ENCODE measurements around the gene ECI1.

Gene ECI1

DNA sequence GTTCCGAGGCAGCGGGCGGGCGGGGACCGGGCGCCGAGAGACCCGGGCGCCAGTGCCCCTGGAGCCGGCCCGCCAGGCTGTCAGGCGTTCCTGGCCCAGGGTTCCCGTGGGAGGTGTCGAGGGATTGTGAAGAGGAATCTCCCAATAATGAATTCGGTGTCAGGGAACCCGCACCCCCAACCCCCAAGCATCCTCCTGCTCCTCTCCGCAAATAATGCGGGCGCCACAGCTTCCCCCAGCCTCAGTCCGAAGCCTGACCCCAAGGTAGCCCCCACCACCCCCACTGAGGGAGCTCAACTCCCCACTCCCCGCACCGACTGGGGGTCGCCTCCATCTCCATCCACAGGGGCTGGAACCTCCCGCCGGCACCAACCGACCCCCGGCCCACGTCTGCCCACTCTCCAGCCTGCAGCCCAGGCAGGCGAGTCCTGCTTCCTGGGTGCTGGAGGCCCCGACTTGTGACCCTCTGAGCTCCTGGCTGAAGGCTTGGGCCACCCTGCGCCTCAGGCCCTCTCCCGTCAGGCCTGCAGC lies 54.3 kb downstream of the ECI1 start:
- H3K4me1 ChIP-seq (ENCODE audit: control insufficient read depth in 1 of 2, insufficient read depth in 2 of 2, low read length in 2 of 2) = peaks cover 0 to 12% of the 10 kb centered on the region in 2 donors
- no peak overlapping the region for H3K9ac ChIP-seq (ENCODE audit: low read depth in 1 of 2, low read length in 2 of 2)
- H3K27ac ChIP-seq (ENCODE audit: low read depth, low read length) = no peak overlapping the region
- no peak overlapping the region for H3K4me3 ChIP-seq (ENCODE audit: low read depth in 1 of 2, low read length in 2 of 2)
- no peaks in the 10 kb centered on the region for H3K36me3 ChIP-seq (ENCODE audit: control insufficient read depth in 1 of 2, insufficient read depth in 2 of 2, low read length in 2 of 2)
- no peaks in the 10 kb centered on the region for H3K9me3 ChIP-seq (ENCODE audit: control insufficient read depth in 1 of 2, low read length in 2 of 2)
- H3K27me3 ChIP-seq (ENCODE audit: control insufficient read depth in 1 of 2, insufficient read depth in 2 of 2, low read length in 2 of 2) = peaks cover 41 to 43% of the 10 kb centered on the region in 2 donors

- no peak within 1 kb of the TSS for H3K9ac ChIP-seq (ENCODE audit: low read depth in 1 of 2, low read length in 2 of 2)
- H3K4me1 ChIP-seq (ENCODE audit: control insufficient read depth in 1 of 2, insufficient read depth in 2 of 2, low read length in 2 of 2) = peaks cover 0 to 12% of the 10 kb centered on the region in 2 donors
- H3K4me3 ChIP-seq (ENCODE audit: low read depth in 1 of 2, low read length in 2 of 2) = no peak within 1 kb of the TSS
- H3K9me3 ChIP-seq (ENCODE audit: control insufficient read depth in 1 of 2, low read length in 2 of 2) = no peaks in the 10 kb centered on the region
- peaks cover 41 to 43% of the 10 kb centered on the region in 2 donors for H3K27me3 ChIP-seq (ENCODE audit: control insufficient read depth in 1 of 2, insufficient read depth in 2 of 2, low read length in 2 of 2)
- no peak within 1 kb of the TSS for H3K27ac ChIP-seq (ENCODE audit: low read depth, low read length)
- no peaks in the 10 kb centered on the region for H3K36me3 ChIP-seq (ENCODE audit: control insufficient read depth in 1 of 2, insufficient read depth in 2 of 2, low read length in 2 of 2)
Measured at GRCh38 chr16:2196162-2196980, 55.0 kb downstream of the ECI1 start, which contains the start of gene CASKIN1. Gene CASKIN1 (minus strand): TSS chr16:2196605. CDS start chr16:2196432, 173 bp downstream.

DNA sequence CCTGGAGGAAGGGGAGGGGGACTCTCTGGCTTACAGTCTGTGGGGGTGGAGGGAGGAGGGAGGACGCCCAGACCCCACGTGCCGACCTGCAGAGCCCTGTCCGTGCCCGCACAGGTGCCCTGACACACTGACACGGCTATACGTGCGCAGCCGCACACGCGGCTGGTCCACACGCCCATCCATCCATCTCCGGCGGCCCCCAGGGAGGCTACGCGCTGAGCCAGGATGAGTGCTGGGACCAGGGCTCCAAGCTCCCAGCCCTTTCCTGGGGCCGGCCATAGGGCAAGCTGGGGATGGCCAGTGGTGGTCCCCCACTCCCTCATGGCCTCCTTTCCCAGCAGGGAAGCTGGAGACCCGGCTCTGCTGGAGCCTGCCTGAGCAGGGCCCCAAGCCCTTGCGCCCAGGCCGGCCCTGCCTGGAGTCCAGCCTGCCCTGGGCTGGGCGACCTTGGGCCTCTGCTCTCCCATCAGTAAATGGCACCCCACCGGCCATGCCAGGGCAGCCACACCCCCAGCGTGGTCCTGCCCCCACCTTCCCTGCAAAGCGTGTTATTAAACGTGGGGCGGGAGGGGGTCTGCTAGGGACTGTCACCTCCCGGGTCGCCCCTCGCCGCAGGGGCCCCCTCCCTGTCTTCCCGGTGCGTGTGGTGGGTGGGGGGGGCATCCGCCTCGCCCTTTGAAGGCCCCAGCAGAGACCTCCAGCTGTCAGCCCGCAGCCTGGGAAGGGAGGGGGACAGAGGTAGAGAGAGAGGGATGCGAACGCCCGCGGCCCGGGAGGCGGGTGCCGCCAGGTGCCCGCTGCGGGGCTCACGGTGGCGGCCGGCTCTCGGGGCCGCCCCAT lies 55.8 kb downstream of the ECI1 start:
- H3K9me3 ChIP-seq (ENCODE audit: control insufficient read depth in 1 of 2, low read length in 2 of 2) = no peaks in the 10 kb centered on the region
- no peak overlapping the region for H3K9ac ChIP-seq (ENCODE audit: low read depth in 1 of 2, low read length in 2 of 2)
- H3K36me3 ChIP-seq (ENCODE audit: control insufficient read depth in 1 of 2, insufficient read depth in 2 of 2, low read length in 2 of 2) = no peaks in the 10 kb centered on the region
- peaks cover 41 to 43% of the 10 kb centered on the region in 2 donors for H3K27me3 ChIP-seq (ENCODE audit: control insufficient read depth in 1 of 2, insufficient read depth in 2 of 2, low read length in 2 of 2)
- no peak overlapping the region for H3K27ac ChIP-seq (ENCODE audit: low read depth, low read length)
- peaks cover 0 to 12% of the 10 kb centered on the region in 2 donors for H3K4me1 ChIP-seq (ENCODE audit: control insufficient read depth in 1 of 2, insufficient read depth in 2 of 2, low read length in 2 of 2)
- no peak overlapping the region for H3K4me3 ChIP-seq (ENCODE audit: low read depth in 1 of 2, low read length in 2 of 2)

- no peak overlapping the region for H3K4me3 ChIP-seq (ENCODE audit: low read depth in 1 of 2, low read length in 2 of 2)
- no peaks in the 10 kb centered on the region for H3K36me3 ChIP-seq (ENCODE audit: control insufficient read depth in 1 of 2, insufficient read depth in 2 of 2, low read length in 2 of 2)
- H3K4me1 ChIP-seq (ENCODE audit: control insufficient read depth in 1 of 2, insufficient read depth in 2 of 2, low read length in 2 of 2) = peaks cover 0 to 12% of the 10 kb centered on the region in 2 donors
- H3K27me3 ChIP-seq (ENCODE audit: control insufficient read depth in 1 of 2, insufficient read depth in 2 of 2, low read length in 2 of 2) = peaks cover 38 to 41% of the 10 kb centered on the region in 2 donors
- no peak overlapping the region for H3K27ac ChIP-seq (ENCODE audit: low read depth, low read length)
- no peaks in the 10 kb centered on the region for H3K9me3 ChIP-seq (ENCODE audit: control insufficient read depth in 1 of 2, low read length in 2 of 2)
- no peak overlapping the region for H3K9ac ChIP-seq (ENCODE audit: low read depth in 1 of 2, low read length in 2 of 2)
Measured at GRCh38 chr16:2194852-2195321, 56.5 kb downstream of the ECI1 start.

GRCh38 chr16:2194166-2194834 lies 57.1 kb downstream of the ECI1 start:
- no peak overlapping the region for H3K9ac ChIP-seq (ENCODE audit: low read depth in 1 of 2, low read length in 2 of 2)
- H3K4me3 ChIP-seq (ENCODE audit: low read depth in 1 of 2, low read length in 2 of 2) = no peak overlapping the region
- no peak overlapping the region for H3K27ac ChIP-seq (ENCODE audit: low read depth, low read length)
- no peaks in the 10 kb centered on the region for H3K36me3 ChIP-seq (ENCODE audit: control insufficient read depth in 1 of 2, insufficient read depth in 2 of 2, low read length in 2 of 2)
- peaks cover 0 to 15% of the 10 kb centered on the region in 2 donors for H3K4me1 ChIP-seq (ENCODE audit: control insufficient read depth in 1 of 2, insufficient read depth in 2 of 2, low read length in 2 of 2)
- no peaks in the 10 kb centered on the region for H3K9me3 ChIP-seq (ENCODE audit: control insufficient read depth in 1 of 2, low read length in 2 of 2)
- peaks cover 35 to 41% of the 10 kb centered on the region in 2 donors for H3K27me3 ChIP-seq (ENCODE audit: control insufficient read depth in 1 of 2, insufficient read depth in 2 of 2, low read length in 2 of 2)

DNA sequence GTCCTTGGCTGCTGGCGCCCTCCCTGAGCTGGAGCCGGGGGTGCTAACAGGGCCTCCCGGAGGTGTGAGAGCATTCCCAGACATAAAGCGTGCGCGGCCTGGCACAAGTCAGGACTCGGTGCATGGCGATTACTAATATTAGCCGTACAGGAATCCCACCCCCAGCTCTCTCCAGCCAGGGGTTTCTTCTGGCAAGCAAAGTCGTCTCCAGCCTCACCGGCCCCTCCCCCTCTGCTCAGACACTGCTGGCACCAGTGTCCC lies 60.0 kb downstream of the ECI1 start:
- Histone ChIP-seq H3K27me3 (ENCODE audit: control insufficient read depth in 1 of 2, insufficient read depth in 2 of 2, low read length in 2 of 2) (peaks cover 17 to 23% of the 10 kb centered on the region in 2 donors), H3K9me3 (ENCODE audit: control insufficient read depth in 1 of 2, low read length in 2 of 2) (no peaks in the 10 kb centered on the region), H3K27ac (ENCODE audit: low read depth, low read length) (no peak overlapping the region), H3K4me3 (ENCODE audit: low read depth in 1 of 2, low read length in 2 of 2) (no peak overlapping the region), H3K9ac (ENCODE audit: low read depth in 1 of 2, low read length in 2 of 2) (no peak overlapping the region), H3K36me3 (ENCODE audit: control insufficient read depth in 1 of 2, insufficient read depth in 2 of 2, low read length in 2 of 2) (no peaks in the 10 kb centered on the region), H3K4me1 (ENCODE audit: control insufficient read depth in 1 of 2, insufficient read depth in 2 of 2, low read length in 2 of 2) (peaks cover 0 to 15% of the 10 kb centered on the region in 2 donors)

DNA sequence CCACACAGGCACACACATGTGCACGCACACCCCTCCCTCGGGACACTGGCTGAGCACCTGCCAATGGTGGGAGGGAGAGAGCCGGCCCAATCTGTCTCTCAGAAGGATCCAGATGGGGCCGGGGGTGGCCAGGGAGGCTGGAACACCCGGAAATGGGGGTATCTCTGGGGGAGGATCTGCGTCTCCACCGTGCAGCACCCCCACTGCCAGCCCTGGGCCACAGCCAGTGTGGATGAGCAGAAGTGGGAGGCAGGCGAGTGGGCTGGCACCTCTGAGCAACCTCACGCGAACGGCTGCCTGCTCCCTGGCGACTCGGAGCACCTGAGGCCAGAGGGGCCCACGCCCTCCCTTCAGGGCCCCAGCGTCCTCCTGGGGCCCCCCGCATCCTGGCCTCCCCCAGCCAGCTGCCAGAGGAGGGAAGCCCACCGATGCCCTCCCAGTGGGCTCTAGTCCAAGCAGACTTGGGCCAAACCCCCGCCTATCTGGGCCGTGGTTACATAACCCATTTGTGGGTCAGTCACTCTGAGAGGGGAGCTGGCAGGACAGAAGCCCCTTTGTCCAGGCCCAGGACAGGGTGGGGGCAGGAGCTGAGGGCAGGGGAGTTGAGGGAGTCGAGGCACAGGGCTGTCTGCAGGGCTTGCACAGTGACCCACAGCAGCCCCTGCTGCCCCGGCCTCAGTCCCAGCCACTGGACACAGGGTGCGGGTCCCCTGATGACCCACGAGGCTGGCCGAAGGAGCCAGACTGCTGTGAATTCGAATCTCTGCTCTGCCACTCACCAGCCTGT lies 60.5 kb downstream of the ECI1 start:
- H3K27me3 ChIP-seq (ENCODE audit: control insufficient read depth in 1 of 2, insufficient read depth in 2 of 2, low read length in 2 of 2) = peaks cover 17 to 21% of the 10 kb centered on the region in 2 donors
- H3K4me3 ChIP-seq (ENCODE audit: low read depth in 1 of 2, low read length in 2 of 2) = no peak overlapping the region
- H3K27ac ChIP-seq (ENCODE audit: low read depth, low read length) = no peak overlapping the region
- H3K9me3 ChIP-seq (ENCODE audit: control insufficient read depth in 1 of 2, low read length in 2 of 2) = no peaks in the 10 kb centered on the region
- no peaks in the 10 kb centered on the region for H3K36me3 ChIP-seq (ENCODE audit: control insufficient read depth in 1 of 2, insufficient read depth in 2 of 2, low read length in 2 of 2)
- peaks cover 0 to 15% of the 10 kb centered on the region in 2 donors for H3K4me1 ChIP-seq (ENCODE audit: control insufficient read depth in 1 of 2, insufficient read depth in 2 of 2, low read length in 2 of 2)
- H3K9ac ChIP-seq (ENCODE audit: low read depth in 1 of 2, low read length in 2 of 2) = no peak overlapping the region

DNA sequence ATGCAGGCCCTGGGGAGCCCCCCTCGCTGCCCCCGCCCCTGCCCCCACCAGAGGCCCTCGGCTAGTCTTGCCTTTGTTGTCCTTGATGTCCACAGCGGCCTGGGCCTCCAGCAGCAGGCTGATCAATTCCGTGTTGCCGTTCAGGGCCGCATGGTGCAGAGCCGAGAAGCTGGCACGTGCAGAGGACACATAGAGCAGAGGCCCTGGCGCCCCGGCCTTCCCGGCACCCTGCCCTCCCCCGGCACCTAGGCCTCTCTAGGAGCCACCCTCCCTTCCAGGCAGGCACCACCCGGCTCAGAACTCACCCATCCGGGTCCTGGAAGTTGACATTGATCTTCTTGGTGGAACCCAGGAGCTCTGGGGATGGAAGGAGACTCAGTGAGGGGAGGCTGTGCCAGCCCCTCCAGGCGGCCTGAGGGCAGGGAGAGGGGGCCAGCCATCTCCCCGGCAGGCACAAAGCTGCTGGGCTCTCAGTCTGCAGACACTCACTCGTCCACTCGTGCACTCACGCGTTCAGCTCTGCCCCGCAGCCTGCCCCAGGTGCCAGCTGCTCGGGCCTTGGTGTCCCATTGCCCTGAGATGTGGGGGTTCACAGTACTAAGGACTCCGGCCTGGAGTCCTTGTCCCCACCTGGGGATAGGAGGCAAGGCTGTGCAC lies 61.3 kb downstream of the ECI1 start:
- Histone ChIP-seq H3K27ac (ENCODE audit: low read depth, low read length) (no peak overlapping the region), H3K9ac (ENCODE audit: low read depth in 1 of 2, low read length in 2 of 2) (no peak overlapping the region), H3K27me3 (ENCODE audit: control insufficient read depth in 1 of 2, insufficient read depth in 2 of 2, low read length in 2 of 2) (peaks cover 13 to 14% of the 10 kb centered on the region in 2 donors), H3K9me3 (ENCODE audit: control insufficient read depth in 1 of 2, low read length in 2 of 2) (no peaks in the 10 kb centered on the region), H3K4me3 (ENCODE audit: low read depth in 1 of 2, low read length in 2 of 2) (no peak overlapping the region), H3K4me1 (ENCODE audit: control insufficient read depth in 1 of 2, insufficient read depth in 2 of 2, low read length in 2 of 2) (peaks cover 0 to 8% of the 10 kb centered on the region in 2 donors), H3K36me3 (ENCODE audit: control insufficient read depth in 1 of 2, insufficient read depth in 2 of 2, low read length in 2 of 2) (no peaks in the 10 kb centered on the region)

All from duodenal mucosa (tissue), 2 donors.